Measurements from ENCODE around the gene RASSF3. TPM values are rescaled to one million over a fixed set of nuclear protein-coding genes. Genes with fewer than 3 reads are reported as not detected.
"Not testable (repeated sequence)": the region's sequence is repeated elsewhere in the genome, so short reads cannot be mapped to it uniquely, and the experiment has no call there.

Gene RASSF3
- total and polyA plus RNA-seq, 12 donors: 21.7 to 75.8 (median 39.5) TPM

DNA sequence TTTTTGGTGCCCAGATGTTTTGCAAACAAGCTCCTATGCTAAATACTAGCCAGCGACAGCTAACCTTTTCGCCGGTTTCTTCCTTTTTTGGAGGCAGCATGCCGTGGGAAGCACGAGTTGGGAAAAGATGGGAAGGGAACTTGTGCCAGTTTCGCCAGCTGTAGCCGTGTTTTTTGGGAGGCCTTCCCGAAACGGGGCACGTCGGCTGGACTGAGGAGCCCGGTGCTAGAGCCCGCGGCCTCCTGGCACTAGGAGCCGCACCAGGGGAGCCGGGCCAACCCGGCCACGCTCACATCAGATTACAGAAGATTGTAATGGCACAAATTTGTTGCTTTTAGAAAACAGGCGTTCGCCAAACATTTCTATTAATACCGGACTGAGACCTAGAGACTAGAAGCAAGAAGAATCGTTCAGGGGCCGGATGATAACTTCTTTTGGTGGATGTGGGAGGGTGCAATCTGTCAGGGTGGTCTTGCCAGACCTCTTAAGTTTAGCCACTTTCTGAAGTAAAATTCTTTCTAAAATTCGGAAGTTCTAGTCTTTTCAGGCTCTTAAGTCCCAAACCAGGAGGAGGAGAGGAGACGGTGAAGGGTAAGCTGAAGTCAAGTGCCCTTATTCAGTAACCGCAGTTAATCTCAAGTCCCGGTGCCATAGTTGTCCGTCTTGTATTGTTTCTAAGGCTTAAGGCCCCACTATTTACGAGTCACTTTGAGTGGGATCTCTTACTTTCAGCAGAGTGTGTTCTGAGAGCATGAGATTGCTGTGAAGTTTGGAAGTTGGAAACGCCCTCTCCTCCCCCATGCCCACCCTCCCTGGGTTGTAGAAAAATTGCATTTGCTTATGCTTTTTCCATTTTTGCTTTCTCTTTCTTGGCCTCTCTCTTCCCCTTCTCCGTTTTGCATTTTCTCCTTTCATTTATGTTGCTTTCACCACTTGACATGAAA lies 1.3 kb downstream of the RASSF3 start:
- TF ChIP-seq, protein P1, sequence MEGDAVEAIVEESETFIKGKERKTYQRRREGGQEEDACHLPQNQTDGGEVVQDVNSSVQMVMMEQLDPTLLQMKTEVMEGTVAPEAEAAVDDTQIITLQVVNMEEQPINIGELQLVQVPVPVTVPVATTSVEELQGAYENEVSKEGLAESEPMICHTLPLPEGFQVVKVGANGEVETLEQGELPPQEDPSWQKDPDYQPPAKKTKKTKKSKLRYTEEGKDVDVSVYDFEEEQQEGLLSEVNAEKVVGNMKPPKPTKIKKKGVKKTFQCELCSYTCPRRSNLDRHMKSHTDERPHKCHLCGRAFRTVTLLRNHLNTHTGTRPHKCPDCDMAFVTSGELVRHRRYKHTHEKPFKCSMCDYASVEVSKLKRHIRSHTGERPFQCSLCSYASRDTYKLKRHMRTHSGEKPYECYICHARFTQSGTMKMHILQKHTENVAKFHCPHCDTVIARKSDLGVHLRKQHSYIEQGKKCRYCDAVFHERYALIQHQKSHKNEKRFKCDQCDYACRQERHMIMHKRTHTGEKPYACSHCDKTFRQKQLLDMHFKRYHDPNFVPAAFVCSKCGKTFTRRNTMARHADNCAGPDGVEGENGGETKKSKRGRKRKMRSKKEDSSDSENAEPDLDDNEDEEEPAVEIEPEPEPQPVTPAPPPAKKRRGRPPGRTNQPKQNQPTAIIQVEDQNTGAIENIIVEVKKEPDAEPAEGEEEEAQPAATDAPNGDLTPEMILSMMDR (IDR thresholded peaks at IDR 0.05): no peak
- TF ChIP-seq POLR2A (IDR thresholded peaks at IDR 0.05): no peak
- H3K4me3 ChIP-seq: peak overlapping the region; percentile 66 to 97 (median 94)
- no peaks in the 10 kb centered on the region for H3K36me3 ChIP-seq (replicated peaks in 1 of 2)
- WGBS, 4 donors: 0 to 3% (median 3%) methylated on average over 22 to 31 of the region's 31 CpGs
- H3K9me3 ChIP-seq (replicated peaks in 1 of 3): no peaks in the 10 kb centered on the region
- H3K4me1 ChIP-seq (replicated peaks in 1 of 2): peaks cover 28 to 37% of the 10 kb centered on the region in 2 donors
- DNase-seq: peak; percentile 43 to 67 (median 55)
- intact Hi-C loops (cut with DNase I): loop anchor here (5.0 to 10.0 kb wide), 2 partner anchors 59 to 63 kb away; no protein-coding TSS in a partner anchor
- H3K27ac ChIP-seq: peak overlapping the region; percentile 52 to 93 (median 86)
- H3K27me3 ChIP-seq: no peaks in the 10 kb centered on the region

DNA sequence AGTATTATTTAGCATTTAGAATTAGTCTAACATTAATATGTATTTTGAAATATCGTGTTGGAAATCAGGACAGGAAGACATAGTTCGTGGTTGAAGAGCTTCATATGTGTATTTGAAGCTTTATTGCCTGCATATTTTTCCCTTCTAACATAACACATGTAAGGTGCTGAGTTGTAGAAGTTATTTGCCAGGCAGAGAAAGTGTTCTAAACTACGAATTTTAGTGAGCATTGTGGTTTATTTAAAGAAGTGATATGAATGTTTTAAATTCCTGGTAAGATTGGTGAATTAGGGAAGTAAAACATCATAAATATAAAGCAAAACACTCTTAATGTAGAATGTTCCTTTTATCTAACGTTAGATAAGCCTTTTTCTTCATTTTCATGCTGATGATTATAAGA lies 2.5 kb downstream of the RASSF3 start:
- peak overlapping the region in 2 of 5 donors; percentile 4 to 10 for H3K27ac ChIP-seq
- no peak for DNase-seq
- no peaks in the 10 kb centered on the region for H3K36me3 ChIP-seq (replicated peaks in 1 of 2)
- TF ChIP-seq, protein P1 (IDR thresholded peaks at IDR 0.05): no peak
- TF ChIP-seq POLR2A (IDR thresholded peaks at IDR 0.05): no peak
- no peaks in the 10 kb centered on the region for H3K9me3 ChIP-seq (replicated peaks in 1 of 3)
- 24 to 30% (median 25%) methylated on average over 4 of the region's 4 CpGs for WGBS, 4 donors
- H3K4me1 ChIP-seq (replicated peaks in 1 of 2): peaks cover 29 to 47% of the 10 kb centered on the region in 2 donors
- intact Hi-C loops (cut with DNase I): loop anchor here (5.0 to 10.0 kb wide), 2 partner anchors 61 to 62 kb away; no protein-coding TSS in a partner anchor
- H3K27me3 ChIP-seq: no peaks in the 10 kb centered on the region
- peak overlapping the region in 1 of 4 donors; percentile 97 for H3K4me3 ChIP-seq

DNA sequence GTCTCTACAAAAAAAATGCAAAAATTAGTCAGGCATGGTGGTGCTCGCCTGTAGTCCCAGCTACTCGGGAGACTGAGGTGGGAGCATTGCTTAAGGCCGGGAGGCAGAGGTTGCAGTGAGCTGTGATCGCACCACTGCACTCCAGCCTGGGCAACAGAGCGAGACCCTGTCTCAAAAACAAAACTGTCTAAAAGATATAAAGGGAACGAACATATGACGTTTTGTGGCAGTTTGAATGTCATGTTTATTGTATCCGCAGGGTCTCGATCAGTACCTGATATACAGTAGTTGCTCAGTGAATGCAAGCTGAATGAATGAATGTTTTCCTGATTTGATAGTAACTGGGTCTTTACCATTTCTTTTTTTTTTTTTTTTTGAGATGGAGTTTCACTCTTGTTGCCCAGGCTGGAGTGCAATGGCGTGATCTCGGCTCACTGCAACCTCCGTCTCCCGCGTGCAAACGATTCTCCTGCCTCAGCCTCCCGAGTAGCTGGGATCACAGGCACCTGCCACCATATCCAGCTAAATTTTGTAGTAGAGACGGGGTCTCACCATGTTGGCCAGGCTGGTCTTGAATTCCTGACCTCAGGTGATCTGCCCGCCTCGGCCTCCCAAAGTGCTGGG lies 3.6 kb downstream of the RASSF3 start:
- not testable (repeated sequence) for H3K27me3 ChIP-seq; H3K4me3 ChIP-seq; DNase-seq; H3K9me3 ChIP-seq (replicated peaks in 1 of 3); H3K27ac ChIP-seq; H3K36me3 ChIP-seq (replicated peaks in 1 of 2)
- intact Hi-C loops (cut with DNase I): loop anchor here (5.0 to 10.0 kb wide), 2 partner anchors 61 to 62 kb away; no protein-coding TSS in a partner anchor
- H3K4me1 ChIP-seq (replicated peaks in 1 of 2): peaks cover 26 to 50% of the 10 kb centered on the region in 2 donors
- WGBS, 4 donors: 93 to 96% (median 94%) methylated on average over 15 to 19 of the region's 19 CpGs

DNA sequence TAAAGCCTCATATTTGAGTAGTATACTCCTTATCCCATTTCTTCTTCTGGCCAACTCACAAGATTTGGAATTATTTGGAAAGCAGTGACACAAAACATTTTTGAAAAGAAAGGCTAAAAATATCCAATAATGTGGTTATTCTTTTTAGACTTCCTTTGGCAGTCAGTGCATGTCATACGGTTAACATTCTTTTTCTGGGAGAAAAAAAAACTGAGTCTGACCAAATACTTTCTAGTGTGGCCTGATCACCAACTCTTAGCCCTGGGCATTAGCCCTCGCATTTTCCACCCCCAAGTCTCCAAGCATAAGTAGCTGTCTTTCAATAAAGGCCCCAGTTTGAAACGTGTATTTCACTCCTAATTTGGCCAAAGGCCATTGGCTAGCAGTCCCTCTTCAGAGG lies 5.9 kb downstream of the RASSF3 start:
- Histone ChIP-seq H3K4me3 (no peak overlapping the region), H3K27me3 (no peaks in the 10 kb centered on the region), H3K9me3 (replicated peaks in 1 of 3) (no peaks in the 10 kb centered on the region), H3K4me1 (replicated peaks in 1 of 2) (peaks cover 34 to 60% of the 10 kb centered on the region in 2 donors), H3K27ac (peak overlapping the region in 4 of 5 donors; percentile 57 to 81 (median 72)), H3K36me3 (replicated peaks in 1 of 2) (no peaks in the 10 kb centered on the region)
- TF ChIP-seq POLR2A (IDR thresholded peaks at IDR 0.05): no peak
- TF ChIP-seq, protein P1 (IDR thresholded peaks at IDR 0.05): no peak
- DNase-seq: no peak
- 23 to 28% (median 26%) methylated on average over 3 of the region's 3 CpGs for WGBS, 4 donors
- intact Hi-C loops (cut with DNase I): loop anchor here (10.0 kb wide), 1 partner anchor 59 kb away; no protein-coding TSS in a partner anchor

All from adrenal gland (tissue), 12 donors.